Measurements from ENCODE around the gene SASH3.

The SASH3 gene

DNA sequence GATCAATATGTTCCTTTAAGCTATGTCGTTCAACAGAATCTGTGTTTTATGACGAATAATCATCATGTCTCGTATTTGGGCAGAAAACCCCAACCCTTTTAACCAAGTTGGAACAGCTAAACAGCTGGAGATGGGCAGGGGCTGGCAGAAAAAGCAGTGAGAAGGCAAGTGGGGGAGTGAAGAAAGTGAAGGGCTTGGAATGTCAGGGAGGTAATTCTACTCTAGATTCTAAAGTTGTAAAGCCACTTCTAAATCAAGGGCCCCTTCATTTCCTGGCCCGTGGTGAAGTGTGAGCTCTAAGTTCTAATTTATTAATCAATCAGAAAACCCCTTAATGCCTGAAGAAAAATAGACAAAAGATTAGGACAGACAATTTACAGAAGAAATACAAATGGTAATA, 20.4 kb downstream of the SASH3 start:
- TF ChIP-seq YY1 (IDR thresholded peaks at IDR 0.05; ENCODE audit: insufficient read depth, insufficient read length) (no peak), ZNF274 (IDR thresholded peaks at IDR 0.05; ENCODE audit: low read depth, low read length) (no peak), SUZ12 (IDR thresholded peaks at IDR 0.05; ENCODE audit: extremely low read depth, insufficient read depth, insufficient read length) (no peak)
- Histone ChIP-seq H3K4me1 (ENCODE audit: insufficient read depth, insufficient read length) (no peaks in the 10 kb centered on the region), H3K27me3 (ENCODE audit: insufficient read depth, insufficient read length) (no peaks in the 10 kb centered on the region), H3K9ac (ENCODE audit: insufficient read length, low read depth) (no peak overlapping the region), H3K36me3 (ENCODE audit: insufficient read depth, insufficient read length, low read length) (peaks cover 5% of the 10 kb centered on the region), H3K9me3 (ENCODE audit: insufficient read depth, low read length) (peaks cover 3% of the 10 kb centered on the region; the same call in 1 of the 2 replicates), H3K4me3 (ENCODE audit: insufficient read length, low read depth) (no peak overlapping the region)
- DNase-seq (ENCODE audit: low read depth, low spot score), result no peak

DNA sequence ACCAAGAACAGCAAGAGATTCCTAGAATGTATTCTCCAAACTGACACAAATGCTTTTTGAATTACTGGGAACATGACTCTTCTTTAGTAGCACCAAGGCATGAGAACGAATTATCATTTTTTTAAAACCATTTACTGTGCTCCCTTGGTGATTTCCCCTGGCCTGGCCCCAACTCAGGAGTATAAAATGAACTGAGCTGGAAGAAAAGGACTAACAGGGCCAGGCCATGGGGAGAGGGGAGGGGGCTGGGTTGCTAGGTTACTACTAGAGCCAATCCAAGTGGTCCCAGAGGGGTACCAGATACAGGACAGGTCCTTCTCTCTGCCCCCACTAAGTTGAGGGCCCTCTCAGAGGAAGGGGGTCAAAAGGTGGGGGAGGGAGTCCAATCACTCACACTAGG, 23.1 kb downstream of the SASH3 start:
- H3K4me1 ChIP-seq (ENCODE audit: insufficient read depth, insufficient read length), result no peaks in the 10 kb centered on the region
- H3K4me3 ChIP-seq (ENCODE audit: insufficient read length, low read depth), result no peak overlapping the region
- DNase-seq (ENCODE audit: low read depth, low spot score), result no peak
- peaks cover 12% of the 10 kb centered on the region for H3K36me3 ChIP-seq (ENCODE audit: insufficient read depth, insufficient read length, low read length)
- H3K9ac ChIP-seq (ENCODE audit: insufficient read length, low read depth), result no peak overlapping the region
- TF ChIP-seq ZNF274 (IDR thresholded peaks at IDR 0.05; ENCODE audit: low read depth, low read length), result no peak
- TF ChIP-seq SUZ12 (IDR thresholded peaks at IDR 0.05; ENCODE audit: extremely low read depth, insufficient read depth, insufficient read length), result no peak
- TF ChIP-seq YY1 (IDR thresholded peaks at IDR 0.05; ENCODE audit: insufficient read depth, insufficient read length), result no peak
- no peaks in the 10 kb centered on the region for H3K9me3 ChIP-seq (ENCODE audit: insufficient read depth, low read length)
- H3K27me3 ChIP-seq (ENCODE audit: insufficient read depth, insufficient read length), result no peaks in the 10 kb centered on the region

DNA sequence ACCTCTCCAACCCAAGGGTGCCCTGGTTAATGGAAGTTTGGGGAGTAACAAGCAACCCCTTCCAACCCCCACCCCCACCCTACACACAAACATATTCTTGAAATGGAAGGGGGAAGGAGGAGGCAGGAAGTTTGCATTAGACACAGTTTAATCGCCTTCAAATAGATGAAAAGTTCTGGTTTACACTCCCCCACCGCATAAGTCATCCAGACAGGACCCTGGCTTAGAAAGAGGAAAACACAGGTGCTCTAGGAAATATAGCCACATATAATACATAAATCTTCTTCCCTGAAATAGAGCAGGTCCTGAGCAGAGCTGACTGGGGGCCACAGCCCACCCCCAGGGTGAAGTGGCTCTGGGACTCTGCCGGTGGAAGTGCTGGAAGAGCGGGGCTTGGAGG, 25.1 kb downstream of the SASH3 start:
- no peaks in the 10 kb centered on the region for H3K27me3 ChIP-seq (ENCODE audit: insufficient read depth, insufficient read length)
- TF ChIP-seq SUZ12 (IDR thresholded peaks at IDR 0.05; ENCODE audit: extremely low read depth, insufficient read depth, insufficient read length), result no peak
- TF ChIP-seq YY1 (IDR thresholded peaks at IDR 0.05; ENCODE audit: insufficient read depth, insufficient read length), result no peak
- no peak for TF ChIP-seq ZNF274 (IDR thresholded peaks at IDR 0.05; ENCODE audit: low read depth, low read length)
- H3K36me3 ChIP-seq (ENCODE audit: insufficient read depth, insufficient read length, low read length), result peaks cover 18% of the 10 kb centered on the region
- no peaks in the 10 kb centered on the region for H3K9me3 ChIP-seq (ENCODE audit: insufficient read depth, low read length)
- no peak overlapping the region for H3K4me3 ChIP-seq (ENCODE audit: insufficient read length, low read depth)
- H3K4me1 ChIP-seq (ENCODE audit: insufficient read depth, insufficient read length), result no peaks in the 10 kb centered on the region
- no peak overlapping the region for H3K9ac ChIP-seq (ENCODE audit: insufficient read length, low read depth)
- no peak for DNase-seq (ENCODE audit: low read depth, low spot score)

DNA sequence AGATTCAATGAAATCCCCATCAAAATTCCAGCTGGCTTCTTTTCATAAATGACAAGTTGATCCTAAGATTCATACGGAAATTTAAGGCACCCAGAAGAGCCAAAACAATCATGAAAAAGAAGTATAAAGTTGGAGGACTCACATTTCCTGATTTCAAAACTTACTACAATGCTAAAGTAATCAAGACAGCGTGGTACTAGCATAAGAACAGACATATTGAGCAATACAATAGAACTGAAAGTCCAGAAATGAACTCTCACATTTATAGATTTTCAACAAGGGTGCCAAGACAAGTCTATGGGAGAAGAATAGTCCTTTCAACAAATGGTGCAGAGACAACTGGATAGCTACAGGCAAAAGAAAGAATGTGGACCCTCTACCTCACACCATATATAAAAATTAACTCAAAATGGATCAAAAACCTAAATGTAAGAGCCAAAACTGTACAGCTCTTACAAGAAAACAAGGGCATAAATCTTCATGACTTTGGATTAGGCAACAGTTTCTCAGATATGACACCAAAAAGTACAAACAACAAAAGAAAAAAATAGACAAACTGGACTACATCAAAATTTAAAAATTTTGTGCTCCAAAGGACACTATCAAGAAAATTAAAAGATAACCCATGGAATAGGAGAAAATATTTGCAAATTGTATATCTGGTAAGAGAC, 28.5 kb downstream of the SASH3 start:
- Histone ChIP-seq H3K4me3 (ENCODE audit: insufficient read length, low read depth) (no peak overlapping the region), H3K36me3 (ENCODE audit: insufficient read depth, insufficient read length, low read length) (peaks cover 35% of the 10 kb centered on the region), H3K9me3 (ENCODE audit: insufficient read depth, low read length) (no peaks in the 10 kb centered on the region), H3K9ac (ENCODE audit: insufficient read length, low read depth) (no peak overlapping the region), H3K4me1 (ENCODE audit: insufficient read depth, insufficient read length) (no peaks in the 10 kb centered on the region), H3K27me3 (ENCODE audit: insufficient read depth, insufficient read length) (no peaks in the 10 kb centered on the region)
- no peak for TF ChIP-seq YY1 (IDR thresholded peaks at IDR 0.05; ENCODE audit: insufficient read depth, insufficient read length)
- TF ChIP-seq ZNF274 (IDR thresholded peaks at IDR 0.05; ENCODE audit: low read depth, low read length), result no peak
- DNase-seq (ENCODE audit: low read depth, low spot score), result no peak

DNA sequence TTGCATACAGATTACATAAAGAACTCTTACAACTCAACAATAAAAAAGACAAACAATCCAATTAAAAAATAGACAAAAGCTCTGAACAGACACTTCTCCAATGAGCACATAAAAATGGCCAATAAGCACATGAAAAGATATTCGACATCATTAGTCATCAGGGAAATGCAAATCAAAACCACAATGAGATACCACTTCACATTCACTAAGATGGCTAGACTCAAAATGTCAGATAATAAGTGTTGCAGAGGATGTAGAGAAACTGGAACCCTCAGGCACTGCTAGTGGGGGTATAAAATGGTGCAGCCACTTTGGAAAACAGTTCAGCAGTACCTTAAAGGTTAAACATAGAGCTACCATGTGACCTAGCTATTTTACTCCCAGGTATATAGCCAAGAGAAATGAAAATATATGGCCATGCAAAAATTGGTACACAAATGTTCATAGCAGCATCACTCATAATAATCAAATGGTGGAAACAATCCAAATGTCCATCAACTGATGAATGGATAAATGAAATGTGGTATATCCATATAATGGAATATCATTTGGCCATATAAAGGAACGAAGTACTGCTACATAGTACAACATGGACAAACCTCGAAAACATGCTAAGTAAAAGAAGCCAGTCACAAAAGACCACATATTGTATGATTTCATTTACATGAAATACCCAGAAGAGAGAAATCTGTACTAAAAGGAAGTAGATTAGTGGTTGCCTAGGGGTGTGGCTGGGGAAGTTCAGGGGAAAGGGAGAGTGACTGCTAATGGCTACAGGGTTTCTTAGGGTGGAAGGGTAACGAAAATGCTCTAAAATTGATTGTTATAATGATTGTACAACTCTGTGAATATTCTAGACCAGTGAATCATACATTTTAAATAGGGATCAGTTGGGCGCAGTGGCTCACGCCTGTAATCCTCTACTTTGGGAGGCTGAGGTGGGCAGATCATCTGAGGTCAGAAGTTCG, 29.4 kb downstream of the SASH3 start:
- no peak overlapping the region for H3K9ac ChIP-seq (ENCODE audit: insufficient read length, low read depth)
- no peak for TF ChIP-seq YY1 (IDR thresholded peaks at IDR 0.05; ENCODE audit: insufficient read depth, insufficient read length)
- TF ChIP-seq ZNF274 (IDR thresholded peaks at IDR 0.05; ENCODE audit: low read depth, low read length), result no peak
- no peak for TF ChIP-seq SUZ12 (IDR thresholded peaks at IDR 0.05; ENCODE audit: extremely low read depth, insufficient read depth, insufficient read length)
- no peak for DNase-seq (ENCODE audit: low read depth, low spot score)
- no peaks in the 10 kb centered on the region for H3K4me1 ChIP-seq (ENCODE audit: insufficient read depth, insufficient read length)
- H3K9me3 ChIP-seq (ENCODE audit: insufficient read depth, low read length), result no peaks in the 10 kb centered on the region
- H3K36me3 ChIP-seq (ENCODE audit: insufficient read depth, insufficient read length, low read length), result peaks cover 33% of the 10 kb centered on the region
- H3K27me3 ChIP-seq (ENCODE audit: insufficient read depth, insufficient read length), result no peaks in the 10 kb centered on the region
- no peak overlapping the region for H3K4me3 ChIP-seq (ENCODE audit: insufficient read length, low read depth)

DNA sequence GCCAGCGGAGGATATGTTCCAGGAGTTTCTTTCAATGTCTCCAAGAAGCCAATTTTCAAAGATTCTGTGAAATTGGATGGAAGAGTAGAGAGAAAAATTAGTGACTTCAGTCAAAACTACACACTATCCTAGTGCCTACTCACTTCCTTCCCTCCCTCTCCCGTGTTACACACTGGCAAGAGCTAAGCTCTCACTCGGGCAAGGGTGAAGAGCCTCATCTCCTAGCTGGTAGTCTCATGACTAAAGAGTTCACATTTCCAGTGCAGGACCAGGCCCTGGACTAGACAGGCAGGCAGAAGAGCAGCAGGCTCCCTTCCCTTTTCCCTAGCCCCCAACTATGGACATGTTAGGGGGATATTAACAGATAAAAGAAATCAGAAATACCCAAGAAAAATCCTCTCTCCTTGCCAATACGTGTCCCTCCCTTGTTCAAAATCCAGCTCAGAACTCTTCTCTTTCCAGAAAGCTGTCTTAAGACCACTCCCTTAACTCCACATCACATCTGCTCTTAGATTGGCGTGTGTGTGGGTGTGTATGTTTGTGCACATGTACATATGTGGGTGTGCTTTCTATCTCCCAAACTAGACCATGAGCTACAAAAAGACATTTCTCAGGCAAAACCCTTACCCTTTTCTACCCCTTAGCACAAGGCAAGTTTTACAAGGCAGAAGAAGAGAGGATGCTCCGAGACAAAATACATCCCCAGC, 34.1 kb downstream of the SASH3 start:
- peaks cover 21% of the 10 kb centered on the region for H3K36me3 ChIP-seq (ENCODE audit: insufficient read depth, insufficient read length, low read length)
- H3K9me3 ChIP-seq (ENCODE audit: insufficient read depth, low read length), result no peaks in the 10 kb centered on the region
- TF ChIP-seq YY1 (IDR thresholded peaks at IDR 0.05; ENCODE audit: insufficient read depth, insufficient read length) (no peak), ZNF274 (IDR thresholded peaks at IDR 0.05; ENCODE audit: low read depth, low read length) (no peak)
- no peaks in the 10 kb centered on the region for H3K4me1 ChIP-seq (ENCODE audit: insufficient read depth, insufficient read length)
- no peaks in the 10 kb centered on the region for H3K27me3 ChIP-seq (ENCODE audit: insufficient read depth, insufficient read length)
- DNase-seq (ENCODE audit: low read depth, low spot score), result no peak
- no peak overlapping the region for H3K9ac ChIP-seq (ENCODE audit: insufficient read length, low read depth)
- H3K4me3 ChIP-seq (ENCODE audit: insufficient read length, low read depth), result no peak overlapping the region

DNA sequence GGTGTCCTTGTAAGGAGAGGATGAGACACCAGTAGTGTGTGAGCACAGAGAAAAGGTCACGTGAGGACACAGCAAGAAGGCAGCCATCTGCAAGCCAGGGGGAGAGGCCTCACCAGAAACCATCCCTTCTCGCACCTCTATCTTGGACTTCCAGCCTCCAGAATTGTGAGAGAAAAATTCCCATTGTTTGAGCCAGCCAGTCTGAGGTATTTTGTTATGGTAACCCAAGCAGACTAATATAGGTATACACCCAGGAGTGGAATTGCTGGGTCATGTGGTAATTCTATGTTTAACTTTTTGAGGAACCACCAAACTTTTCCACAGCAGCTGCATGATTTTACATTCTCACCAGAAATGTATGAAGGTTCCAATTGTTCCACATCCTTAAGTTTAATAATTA, 38.4 kb downstream of the SASH3 start:
- Histone ChIP-seq H3K36me3 (ENCODE audit: insufficient read depth, insufficient read length, low read length) (peaks cover 3% of the 10 kb centered on the region), H3K4me3 (ENCODE audit: insufficient read length, low read depth) (no peak overlapping the region), H3K9me3 (ENCODE audit: insufficient read depth, low read length) (no peaks in the 10 kb centered on the region), H3K4me1 (ENCODE audit: insufficient read depth, insufficient read length) (no peaks in the 10 kb centered on the region), H3K9ac (ENCODE audit: insufficient read length, low read depth) (no peak overlapping the region), H3K27me3 (ENCODE audit: insufficient read depth, insufficient read length) (no peaks in the 10 kb centered on the region)
- no peak for TF ChIP-seq ZNF274 (IDR thresholded peaks at IDR 0.05; ENCODE audit: low read depth, low read length)
- TF ChIP-seq SUZ12 (IDR thresholded peaks at IDR 0.05; ENCODE audit: extremely low read depth, insufficient read depth, insufficient read length), result no peak
- TF ChIP-seq YY1 (IDR thresholded peaks at IDR 0.05; ENCODE audit: insufficient read depth, insufficient read length), result no peak
- DNase-seq (ENCODE audit: low read depth, low spot score), result no peak

Data from NT2/D1 (cell line).